GM23338 (cell line): ENCODE results near the gene TSPAN5. TPM values are rescaled to one million over a fixed set of nuclear protein-coding genes. Genes with fewer than 3 reads are reported as not detected.

Source experiments
- ATAC-seq: fragments of 200-7000 bp; cut with Tn5 transposase; 3 replicates; pipeline ENCODE4 v1.9.1; 2020
- DNase-seq: peaks from one replicate; pipeline ENCODE4 v3.0.0-alpha.2; 2015; ENCODE audit warnings: low spot score
- H2AFZ ChIP-seq: fragments of 200-600 bp; sonication (generic); 2 replicates; pipeline ENCODE4 v1.8.0; 2016; ENCODE audit warnings: antibody characterized with exemption, mild to moderate bottlenecking, moderate library complexity
- H3F3A ChIP-seq: fragments of 200-600 bp; sonication (generic); replicated peaks from 2 replicates; pipeline ENCODE4 v1.8.0; 2017; ENCODE audit warnings: antibody characterized with exemption, mixed run types, low read depth
- H3K27ac ChIP-seq: fragments of 200-600 bp; sonication (generic); 2 replicates; pipeline ENCODE4 v1.6.1; 2016; ENCODE audit warnings: low read depth
- H3K27me3 ChIP-seq: fragments of 200-600 bp; sonication (generic); 2 replicates; pipeline ENCODE4 v1.8.0; 2016; ENCODE audit warnings: mild to moderate bottlenecking, mixed run types, moderate library complexity; ENCODE audit not compliant: insufficient read depth
- H3K36me3 ChIP-seq: fragments of 200-600 bp; sonication (generic); 2 replicates; pipeline ENCODE4 v1.8.0; 2016; ENCODE audit warnings: mild to moderate bottlenecking; ENCODE audit not compliant: insufficient read depth
- H3K4me1 ChIP-seq: fragments of 200-600 bp; sonication (generic); 2 replicates; pipeline ENCODE4 v1.8.0; 2016; ENCODE audit warnings: mild to moderate bottlenecking, moderate library complexity; ENCODE audit not compliant: insufficient read depth
- H3K4me2 ChIP-seq: fragments of 200-600 bp; sonication (generic); 2 replicates; pipeline ENCODE4 v1.7.1; 2017; ENCODE audit warnings: mixed run types
- H3K4me3 ChIP-seq: fragments of 200-600 bp; sonication (generic); 2 replicates; pipeline ENCODE4 v1.6.1; 2016; ENCODE audit warnings: mixed run types
- H3K79me2 ChIP-seq: fragments of 200-600 bp; sonication (generic); replicated peaks from 2 replicates; pipeline ENCODE4 v1.8.0; 2017; ENCODE audit warnings: mild to moderate bottlenecking; ENCODE audit not compliant: insufficient read depth
- H3K9me2 ChIP-seq: fragments of 200-600 bp; sonication (generic); 2 replicates; pipeline ENCODE4 v1.8.0; 2017; ENCODE audit not compliant: insufficient read depth
- H4K20me1 ChIP-seq: fragments of 200-600 bp; sonication (generic); replicated peaks from 2 replicates; pipeline ENCODE4 v1.8.0; 2017; ENCODE audit warnings: mild to moderate bottlenecking; ENCODE audit not compliant: insufficient read depth
- H3K27ac Mint-ChIP-seq: 2 replicates; pipeline ENCODE4 v1.8.0; 2020; ENCODE audit warnings: inconsistent platforms, mild to moderate bottlenecking, moderate library complexity, mixed read lengths
- H3K27me3 Mint-ChIP-seq: 3 replicates; pipeline ENCODE4 v1.8.0; 2022; ENCODE audit warnings: low read depth, mild to moderate bottlenecking, moderate library complexity, mixed read lengths, inconsistent platforms; ENCODE audit not compliant: insufficient read depth, poor library complexity
- H3K36me3 Mint-ChIP-seq: 3 replicates; pipeline ENCODE4 v1.8.0; 2021; ENCODE audit warnings: low read depth, mild to moderate bottlenecking, inconsistent platforms, moderate library complexity, mixed read lengths
- H3K4me1 Mint-ChIP-seq: 3 replicates; pipeline ENCODE4 v1.8.0; 2020; ENCODE audit warnings: mild to moderate bottlenecking, inconsistent platforms, mixed read lengths
- H3K4me3 Mint-ChIP-seq: 3 replicates; pipeline ENCODE4 v1.8.0; 2021; ENCODE audit warnings: moderate library complexity, mild to moderate bottlenecking, inconsistent platforms, mixed read lengths
- H3K9me3 Mint-ChIP-seq: 3 replicates; pipeline ENCODE4 v1.8.0; 2020; ENCODE audit warnings: moderate library complexity, mild to moderate bottlenecking, inconsistent platforms, mixed read lengths
- CREB1 ChIP-seq: fragments of 250-450 bp; sonication (Bioruptor Pico); IDR thresholded peaks from 2 replicates; pipeline ENCODE4 v1.5.0; 2020; ENCODE audit warnings: low read depth, mild to moderate bottlenecking, moderate library complexity
- CTCF ChIP-seq, 2 experiments: fragments of 200-600 bp in 1 of 2; sonication (generic) in 1 of 2; conservative IDR thresholded peaks; 2 replicates each; pipeline versions ENCODE4 v1.5.1 to v1.6.1; 2016 to 2017; ENCODE audit warnings: antibody characterized with exemption in 2 of 2, low read depth in 2 of 2, mild to moderate bottlenecking in 2 of 2, moderate library complexity in 1 of 2
- ETS1 ChIP-seq: IDR thresholded peaks from 2 replicates; pipeline ENCODE4 v1.6.1; 2016; ENCODE audit warnings: antibody characterized with exemption
- EZH2 ChIP-seq: fragments of 200-600 bp; sonication (generic); IDR thresholded peaks from one replicate; pipeline ENCODE4 v1.8.0; 2017; ENCODE audit warnings: antibody characterized with exemption, mild to moderate bottlenecking, low read depth; ENCODE audit not compliant: unreplicated experiment
- EZH2phosphoT487 ChIP-seq: fragments of 200-600 bp; sonication (generic); IDR thresholded peaks from one replicate; pipeline ENCODE4 v1.8.1; 2018; ENCODE audit warnings: antibody characterized with exemption; ENCODE audit not compliant: unreplicated experiment
- JUNB ChIP-seq: IDR thresholded peaks from one replicate; pipeline ENCODE4 v1.6.1; 2016; ENCODE audit warnings: antibody characterized with exemption; ENCODE audit not compliant: unreplicated experiment
- NANOG ChIP-seq: IDR thresholded peaks from 2 replicates; pipeline ENCODE4 v1.6.1; 2016; ENCODE audit warnings: antibody characterized with exemption, borderline replicate concordance
- POLR2AphosphoS5 ChIP-seq: IDR thresholded peaks from 2 replicates; pipeline ENCODE4 v1.6.1; 2016; ENCODE audit warnings: antibody characterized with exemption, low read depth
- STAT1 ChIP-seq: IDR thresholded peaks from one replicate; pipeline ENCODE4 v1.6.1; 2016; ENCODE audit warnings: antibody characterized with exemption; ENCODE audit not compliant: unreplicated experiment
- ZNF114 ChIP-seq: fragments of 250-450 bp; sonication (Bioruptor Pico); IDR thresholded peaks from 2 replicates; pipeline ENCODE4 v1.5.0; 2020; ENCODE audit warnings: mild to moderate bottlenecking, moderate library complexity
- ZNF331 ChIP-seq: fragments of 250-450 bp; sonication (Bioruptor Pico); IDR thresholded peaks from 2 replicates; pipeline ENCODE4 v1.5.0; 2020; ENCODE audit warnings: low read depth, mild to moderate bottlenecking, moderate library complexity
- polyA plus RNA-seq: library from polyadenylated mRNA; unstranded; fragments of >200 nt; fragmentation: Nextera tagmentation; extraction: Ambion mirVana; gene quantifications from 2 replicates; pipeline ENCODE4 v1.2.1, GENCODE V29; 2016
- total RNA-seq: library from RNA; depleted of rRNA; stranded (reverse); fragments of >200 nt; shearing (Covaris generic); gene quantifications from 2 replicates; pipeline ENCODE4 v1.2.3, GENCODE V29; 2014

Gene TSPAN5
- total and polyA plus RNA-seq, 2 experiments from 2014 or later = 18.6 to 21.5 TPM

GRCh38 chr4:98623126-98623802, 35.1 kb downstream of the TSPAN5 start:
- H3K27ac Mint-ChIP-seq = no peak overlapping the region
- H3K27me3 Mint-ChIP-seq = peaks cover 7% of the 10 kb centered on the region
- DNase-seq (no peak), ATAC-seq (no peak)
- Histone ChIP-seq H4K20me1 (no peaks in the 10 kb centered on the region; the same call in 1 of the 2 replicates), H2AFZ (no peak overlapping the region), H3K4me1 (peaks cover 43% of the 10 kb centered on the region), H3K27ac (no peak overlapping the region), H3K36me3 (no peaks in the 10 kb centered on the region), H3F3A (no peaks in the 10 kb centered on the region), H3K79me2 (peaks cover 67% of the 10 kb centered on the region), H3K4me3 (no peak overlapping the region), H3K4me2 (no peak overlapping the region), H3K27me3 (no peaks in the 10 kb centered on the region), H3K9me2 (no peaks in the 10 kb centered on the region)
- no peaks in the 10 kb centered on the region for H3K36me3 Mint-ChIP-seq
- H3K4me1 Mint-ChIP-seq = peaks cover 52% of the 10 kb centered on the region
- H3K4me3 Mint-ChIP-seq = no peak overlapping the region
- TF ChIP-seq NANOG (no peak), CREB1 (CRISPR knock-in tag) (no peak), POLR2AphosphoS5 (no peak)
- no peaks in the 10 kb centered on the region for H3K9me3 Mint-ChIP-seq

GRCh38 chr4:98620087-98620784, 38.2 kb downstream of the TSPAN5 start:
- no peaks in the 10 kb centered on the region; the same call in 1 of the 2 replicates for H4K20me1 ChIP-seq
- H3K4me3 ChIP-seq = no peak overlapping the region
- H3K4me1 ChIP-seq = peaks cover 24% of the 10 kb centered on the region
- H3K36me3 Mint-ChIP-seq = no peaks in the 10 kb centered on the region
- TF ChIP-seq ETS1 = no peak
- H2AFZ ChIP-seq = no peak overlapping the region
- ATAC-seq = peak; percentile 92
- H3K36me3 ChIP-seq = no peaks in the 10 kb centered on the region
- no peak for DNase-seq
- H3K79me2 ChIP-seq = peaks cover 67% of the 10 kb centered on the region
- peaks cover 7% of the 10 kb centered on the region for H3K27me3 Mint-ChIP-seq
- no peaks in the 10 kb centered on the region for H3K9me3 Mint-ChIP-seq
- H3K4me2 ChIP-seq = peak overlapping the region; percentile 30; the same call in 1 of the 2 replicates
- H3K4me1 Mint-ChIP-seq = peaks cover 33% of the 10 kb centered on the region
- H3K27ac Mint-ChIP-seq = peak overlapping the region; percentile 74
- H3F3A ChIP-seq = no peaks in the 10 kb centered on the region
- no peak overlapping the region for H3K4me3 Mint-ChIP-seq
- H3K9me2 ChIP-seq = no peaks in the 10 kb centered on the region; the same call in 1 of the 2 replicates
- peak overlapping the region; percentile 73; the same call in 1 of the 2 replicates for H3K27ac ChIP-seq
- H3K27me3 ChIP-seq = no peaks in the 10 kb centered on the region

GRCh38 chr4:98619180-98619579, 39.2 kb downstream of the TSPAN5 start:
- H3K9me2 ChIP-seq = no peaks in the 10 kb centered on the region; the same call in 1 of the 2 replicates
- H3K36me3 ChIP-seq = no peaks in the 10 kb centered on the region
- no peaks in the 10 kb centered on the region for H3K9me3 Mint-ChIP-seq
- H4K20me1 ChIP-seq = no peaks in the 10 kb centered on the region; the same call in none of the 2 replicates
- peaks cover 31% of the 10 kb centered on the region for H3K4me1 ChIP-seq
- no peak overlapping the region for H3K4me3 Mint-ChIP-seq
- no peak overlapping the region for H3K4me2 ChIP-seq
- H3K27ac Mint-ChIP-seq = no peak overlapping the region
- no peak for TF ChIP-seq ZNF114 (CRISPR knock-in tag)
- no peak for TF ChIP-seq JUNB
- no peak for TF ChIP-seq EZH2phosphoT487
- no peak for TF ChIP-seq ETS1
- TF ChIP-seq ZNF331 (CRISPR knock-in tag) = no peak
- TF ChIP-seq CTCF (conservative IDR thresholded peaks at IDR 0.05; ENCODE audit: low read depth in 2 of 2) = no peak
- no peak for TF ChIP-seq EZH2
- no peak for TF ChIP-seq STAT1
- TF ChIP-seq CREB1 (CRISPR knock-in tag) = no peak
- no peak for DNase-seq
- no peaks in the 10 kb centered on the region for H3K36me3 Mint-ChIP-seq
- peaks cover 39% of the 10 kb centered on the region for H3K4me1 Mint-ChIP-seq
- no peak overlapping the region for H2AFZ ChIP-seq
- no peaks in the 10 kb centered on the region for H3F3A ChIP-seq
- no peaks in the 10 kb centered on the region for H3K27me3 ChIP-seq
- H3K27ac ChIP-seq = no peak overlapping the region
- peaks cover 67% of the 10 kb centered on the region for H3K79me2 ChIP-seq
- ATAC-seq = no peak
- peaks cover 7% of the 10 kb centered on the region for H3K27me3 Mint-ChIP-seq
- H3K4me3 ChIP-seq = no peak overlapping the region
